Activated CD8-positive, alpha-beta memory T cell treated with anti-CD3 and anti-CD28 coated beads, Interleukin-2, amount 50 U/mL, for 24 hours (primary cell): ENCODE data around the gene CAPRIN1.

Experiments
- DNase-seq: peaks from one replicate; pipeline ENCODE4 v3.0.0-alpha.2; 2020; ENCODE audit errors: extremely low read depth

The CAPRIN1 gene

GRCh38 chr11:34051349-34052035 lies at the start of gene CAPRIN1:
Gene CAPRIN1 (plus strand): TSS chr11:34051731. CDS start chr11:34052421, 690 bp downstream.
- peak; percentile 57 for DNase-seq

DNA sequence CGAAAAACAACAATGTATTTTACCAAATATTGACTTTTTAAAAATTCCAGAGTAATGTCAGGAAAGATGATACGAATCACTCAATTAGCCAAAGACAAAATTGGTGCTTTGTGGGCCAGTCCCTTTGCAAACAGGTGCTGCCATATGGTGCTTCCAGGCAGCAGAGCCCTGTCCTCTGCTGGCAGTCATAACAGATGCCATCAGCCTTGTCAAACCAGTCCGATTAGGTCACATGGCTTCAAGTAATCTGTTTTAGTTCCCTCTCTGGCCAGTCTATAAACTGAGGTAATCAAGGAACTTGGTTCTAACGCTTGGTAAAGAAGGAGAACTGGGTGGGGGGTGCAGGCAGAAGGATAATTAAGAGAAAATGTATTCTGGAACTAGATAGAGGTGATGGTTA lies 49.1 kb upstream of the CAPRIN1 start:
- DNase-seq: no peak

- DNase-seq: no peak
Measured at GRCh38 chr11:34004236-34004635, 47.3 kb upstream of the CAPRIN1 start.

- DNase-seq: no peak
Measured at GRCh38 chr11:34006876-34007275, 44.7 kb upstream of the CAPRIN1 start.

DNA sequence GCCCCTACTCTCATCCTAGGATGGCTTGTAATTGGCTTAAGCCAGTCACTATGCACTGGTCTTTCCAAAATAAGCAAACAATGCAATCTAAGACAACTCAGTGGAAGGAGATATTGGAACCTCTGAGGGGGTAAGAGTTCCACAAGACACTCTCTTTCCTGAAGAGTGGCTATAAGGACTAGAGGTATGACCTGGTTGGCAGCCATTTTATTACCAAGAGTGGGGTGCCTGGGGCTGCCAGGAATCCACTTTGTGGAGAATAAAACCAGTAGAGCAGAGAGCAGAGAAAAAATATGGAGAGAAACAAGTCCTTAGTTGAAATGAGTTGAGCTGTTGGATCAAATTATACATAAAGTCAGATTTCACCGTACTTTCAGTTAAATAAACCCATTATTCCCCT lies 38.8 kb upstream of the CAPRIN1 start:
- no peak for DNase-seq

- no peak for DNase-seq
Measured at GRCh38 chr11:34013898-34014571, 37.5 kb upstream of the CAPRIN1 start.

DNA sequence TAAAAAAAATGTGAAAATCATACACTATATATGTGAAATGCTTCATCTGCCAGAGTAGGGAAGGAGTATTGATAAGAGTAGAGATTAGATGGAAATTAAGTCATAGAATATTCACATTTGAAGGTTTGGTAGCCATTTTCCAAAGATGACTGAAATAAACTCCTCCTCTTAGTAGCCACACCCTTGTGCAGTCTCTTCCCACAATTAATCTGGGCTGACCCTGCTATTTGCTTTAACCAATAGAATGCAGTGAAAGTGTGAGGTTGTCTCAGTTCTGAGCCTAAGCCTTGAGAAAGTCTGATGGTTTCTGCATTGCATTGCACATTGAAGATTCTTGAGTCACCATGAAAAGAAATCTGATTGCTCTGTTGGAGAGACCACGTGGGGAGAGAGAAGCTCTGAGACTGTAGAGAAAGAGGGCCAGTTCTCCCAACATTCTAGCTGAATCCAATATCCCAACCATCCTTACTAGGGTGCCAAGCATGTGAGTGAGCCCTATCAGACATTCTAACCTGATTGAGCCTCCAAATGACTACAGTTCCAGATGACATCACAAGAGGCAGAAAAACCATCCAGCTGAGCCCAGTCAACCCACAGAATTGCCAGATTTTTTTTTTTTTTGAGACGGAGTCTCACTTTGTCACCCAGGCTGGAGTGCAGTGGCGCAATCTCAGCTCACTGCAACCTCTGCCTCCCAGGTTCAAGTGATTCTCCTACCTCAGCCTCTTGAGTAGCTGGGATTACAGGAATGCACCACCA lies 29.4 kb upstream of the CAPRIN1 start:
- DNase-seq: no peak

- no peak for DNase-seq
Measured at GRCh38 chr11:34026432-34026831, 25.1 kb upstream of the CAPRIN1 start.

GRCh38 chr11:34027516-34028408 lies 23.8 kb upstream of the CAPRIN1 start:
- DNase-seq: no peak

DNA sequence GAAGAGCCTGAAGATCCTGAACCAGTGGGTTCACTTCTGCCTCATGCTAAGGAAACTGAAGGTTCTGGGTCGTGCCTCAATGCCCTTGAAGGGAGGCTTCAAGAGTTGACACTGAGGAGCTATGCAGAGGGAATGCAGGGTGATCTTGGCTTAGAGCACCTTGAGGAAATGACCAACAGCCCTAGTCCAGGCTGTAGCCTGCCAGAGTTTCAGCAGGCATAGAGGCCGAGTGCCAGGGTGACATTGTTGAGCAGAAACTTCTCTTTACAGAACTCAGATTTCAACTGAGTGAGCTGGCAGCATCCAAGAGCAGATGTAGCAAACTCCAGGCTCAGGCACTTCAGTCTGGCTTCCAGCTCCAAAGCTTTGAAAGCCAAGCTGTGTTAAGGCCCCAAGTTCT lies 23.1 kb upstream of the CAPRIN1 start:
- DNase-seq: no peak

DNA sequence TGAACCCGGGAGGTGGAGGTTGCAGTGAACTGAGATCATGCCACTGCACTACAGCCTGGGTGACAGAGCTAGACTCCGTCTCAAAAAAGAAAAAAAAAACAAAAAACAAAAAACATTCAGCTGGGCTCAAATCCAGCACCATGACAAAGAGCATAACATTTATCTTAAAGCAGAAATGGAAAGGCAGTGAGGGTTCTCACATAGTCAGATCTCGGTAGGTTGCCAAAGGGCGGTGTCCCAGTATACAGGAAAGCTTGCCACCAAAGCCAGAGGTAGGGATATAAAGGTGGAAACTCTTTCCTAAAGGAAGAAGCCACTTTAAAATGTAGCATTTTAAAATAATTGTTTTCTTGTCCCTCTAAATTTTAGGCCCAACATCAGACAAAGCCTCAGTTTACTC lies 22.4 kb upstream of the CAPRIN1 start:
- DNase-seq: no peak

DNA sequence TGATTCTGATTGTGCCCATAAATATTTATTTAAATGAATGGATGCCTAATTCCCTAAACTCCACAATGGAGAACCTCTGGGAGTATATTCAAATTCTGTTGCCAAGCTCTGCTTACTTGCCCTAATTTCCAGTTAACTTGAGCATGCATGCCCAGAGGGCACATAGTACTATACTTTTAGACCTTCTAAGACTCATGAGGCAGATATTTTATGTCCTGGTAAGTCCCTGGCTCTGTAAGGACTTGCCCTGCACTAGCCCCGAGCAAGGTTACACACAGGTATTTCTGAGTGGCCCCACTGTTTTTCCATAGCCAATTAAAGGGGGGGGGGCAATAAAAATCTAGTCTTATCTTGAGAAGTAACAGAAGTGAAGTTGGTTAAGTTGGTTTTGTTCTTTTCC lies 21.1 kb upstream of the CAPRIN1 start:
- DNase-seq: no peak

DNA sequence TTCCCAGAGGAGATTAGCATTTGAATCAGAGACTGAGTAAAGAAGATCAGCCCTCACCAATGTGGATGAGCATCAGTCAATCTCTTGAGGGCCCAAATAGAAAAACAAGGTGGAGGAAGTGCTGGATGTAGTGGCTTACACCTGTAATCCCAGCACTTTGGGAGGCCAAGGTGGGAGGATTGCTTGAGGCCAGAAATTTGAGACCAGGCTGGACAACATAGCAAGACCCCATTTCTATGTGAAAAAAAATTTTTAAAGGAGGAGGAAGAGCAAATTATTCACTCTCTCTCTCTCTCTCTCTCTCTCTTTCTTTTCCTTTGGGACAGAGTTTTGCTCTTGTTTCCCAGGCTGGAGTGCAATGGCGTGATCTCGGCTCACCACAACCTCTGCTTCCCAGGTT lies 18.1 kb upstream of the CAPRIN1 start:
- DNase-seq: no peak

DNA sequence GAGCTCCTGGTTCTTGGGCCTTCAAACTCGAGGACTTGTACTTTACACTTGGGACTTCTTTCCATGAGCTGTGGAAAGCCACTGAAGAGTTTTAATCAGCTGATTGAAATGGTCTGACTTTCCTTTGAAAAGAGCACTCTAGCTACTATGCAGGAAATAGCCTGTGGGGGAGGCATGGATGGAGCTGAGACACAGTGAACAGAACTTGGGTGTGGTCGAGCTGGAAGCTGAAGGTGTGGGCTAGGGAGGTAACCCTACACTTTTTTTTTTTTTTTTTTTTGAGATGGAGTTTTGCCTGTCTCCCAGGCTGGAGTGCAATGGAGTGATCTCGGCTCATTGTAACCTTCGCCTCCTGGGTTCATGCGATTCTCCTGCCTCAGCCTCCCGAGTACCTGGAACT lies 17.5 kb upstream of the CAPRIN1 start:
- DNase-seq: no peak

GRCh38 chr11:34036456-34036855 lies 15.1 kb upstream of the CAPRIN1 start:
- no peak for DNase-seq

- DNase-seq: no peak
Measured at GRCh38 chr11:34037016-34037415, 14.5 kb upstream of the CAPRIN1 start.

DNA sequence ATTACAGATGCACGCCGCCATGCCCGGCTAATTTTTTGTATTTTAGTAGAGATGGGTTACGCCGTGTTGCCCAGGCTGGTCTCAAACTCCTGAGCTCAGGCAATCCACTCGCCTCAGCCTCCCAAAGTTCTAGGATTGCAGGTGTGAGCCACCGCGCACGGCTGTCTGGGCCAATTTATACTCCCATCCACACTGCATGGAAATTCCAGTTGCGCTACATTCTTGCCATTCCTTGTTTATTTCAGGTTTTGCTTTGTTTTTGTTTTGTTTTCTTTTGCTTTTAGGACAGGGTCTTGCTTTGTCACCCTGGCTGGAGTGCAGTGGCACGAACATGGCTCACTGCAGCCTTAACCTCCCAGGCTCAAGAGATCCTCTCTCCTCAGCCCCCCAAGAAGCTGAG lies 11.0 kb upstream of the CAPRIN1 start:
- no peak for DNase-seq

DNA sequence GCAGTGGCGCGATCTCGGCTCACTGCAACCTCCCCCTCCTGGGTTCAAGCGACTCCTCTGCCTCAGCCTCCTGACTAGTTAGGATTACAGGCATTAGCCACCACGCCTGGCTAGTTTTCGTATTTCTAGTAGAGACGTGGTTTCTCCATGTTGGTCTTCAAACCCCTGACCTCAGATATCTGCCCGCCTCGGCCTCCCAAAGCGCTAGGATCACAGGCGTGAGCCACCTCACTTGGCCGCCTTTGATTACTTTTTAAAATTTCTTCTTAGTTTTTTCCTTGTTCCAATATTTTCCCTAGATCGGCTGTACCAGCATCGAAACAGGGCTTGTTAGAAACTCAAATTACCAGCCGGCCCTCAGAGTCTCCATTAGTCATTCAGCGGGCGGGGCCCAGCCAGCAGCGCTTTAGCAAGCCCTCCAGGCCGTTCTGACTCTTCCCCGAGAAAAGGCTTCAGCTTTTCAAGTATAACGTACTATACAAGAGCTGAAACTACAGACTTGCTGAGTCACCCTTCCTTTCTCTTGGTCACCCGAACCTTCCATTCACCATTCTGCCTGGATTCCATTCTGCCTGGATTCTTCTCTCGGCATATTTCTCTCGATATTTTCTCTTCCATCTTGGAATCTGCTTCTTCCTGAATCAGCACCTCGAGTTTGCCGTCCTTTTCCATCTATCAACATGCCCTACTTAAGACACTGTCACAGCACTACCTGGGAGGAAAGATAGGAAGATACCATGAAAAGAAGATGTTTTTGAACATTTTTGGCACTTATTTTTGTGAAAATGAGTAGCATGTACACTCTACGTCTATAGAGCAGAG lies 6.7 kb upstream of the CAPRIN1 start:
- DNase-seq: no peak

DNA sequence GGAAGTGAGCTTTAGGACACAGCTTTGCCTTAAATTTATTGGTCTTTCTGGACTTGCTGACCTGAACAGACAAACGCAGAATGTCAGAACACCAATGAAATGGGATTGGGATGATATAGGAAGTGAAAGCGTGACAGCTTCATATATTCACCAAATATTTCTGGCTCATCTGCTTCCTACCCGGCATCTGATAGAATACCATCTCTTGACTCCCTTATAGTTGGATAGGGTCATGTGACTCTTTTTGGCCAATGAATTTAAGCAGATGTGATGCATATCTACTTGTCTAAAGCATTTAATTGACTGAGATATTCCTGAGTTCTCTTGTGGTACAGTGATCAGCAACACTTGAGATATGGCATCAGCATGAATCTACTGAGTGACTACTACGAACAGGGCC lies 2.5 kb upstream of the CAPRIN1 start:
- DNase-seq: no peak

- DNase-seq: no peak
Measured at GRCh38 chr11:34050581-34051348, 766 bp upstream of the CAPRIN1 start.
